Measurements from ENCODE around the gene KHDRBS2.

DNA sequence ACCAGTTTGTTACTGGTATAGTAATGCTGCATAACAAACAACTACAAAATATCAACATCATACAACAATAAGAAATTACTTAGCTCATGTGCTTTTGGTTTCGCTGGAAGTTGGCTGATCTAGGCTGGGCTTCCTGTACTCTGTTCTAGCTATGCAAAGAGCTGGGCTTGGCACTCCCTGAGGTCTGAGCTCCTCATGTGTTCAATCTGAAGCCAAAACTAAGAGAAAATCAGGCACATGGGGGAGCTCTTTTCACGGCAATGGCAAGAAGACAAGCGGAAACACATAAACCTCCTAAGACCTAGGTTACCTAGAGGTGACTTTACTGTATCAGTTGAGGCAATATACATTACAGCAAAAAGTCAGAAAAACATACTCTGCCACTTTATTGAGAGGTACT lies 574.2 kb downstream of the KHDRBS2 start:
- TF ChIP-seq, protein P1, sequence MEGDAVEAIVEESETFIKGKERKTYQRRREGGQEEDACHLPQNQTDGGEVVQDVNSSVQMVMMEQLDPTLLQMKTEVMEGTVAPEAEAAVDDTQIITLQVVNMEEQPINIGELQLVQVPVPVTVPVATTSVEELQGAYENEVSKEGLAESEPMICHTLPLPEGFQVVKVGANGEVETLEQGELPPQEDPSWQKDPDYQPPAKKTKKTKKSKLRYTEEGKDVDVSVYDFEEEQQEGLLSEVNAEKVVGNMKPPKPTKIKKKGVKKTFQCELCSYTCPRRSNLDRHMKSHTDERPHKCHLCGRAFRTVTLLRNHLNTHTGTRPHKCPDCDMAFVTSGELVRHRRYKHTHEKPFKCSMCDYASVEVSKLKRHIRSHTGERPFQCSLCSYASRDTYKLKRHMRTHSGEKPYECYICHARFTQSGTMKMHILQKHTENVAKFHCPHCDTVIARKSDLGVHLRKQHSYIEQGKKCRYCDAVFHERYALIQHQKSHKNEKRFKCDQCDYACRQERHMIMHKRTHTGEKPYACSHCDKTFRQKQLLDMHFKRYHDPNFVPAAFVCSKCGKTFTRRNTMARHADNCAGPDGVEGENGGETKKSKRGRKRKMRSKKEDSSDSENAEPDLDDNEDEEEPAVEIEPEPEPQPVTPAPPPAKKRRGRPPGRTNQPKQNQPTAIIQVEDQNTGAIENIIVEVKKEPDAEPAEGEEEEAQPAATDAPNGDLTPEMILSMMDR (IDR thresholded peaks at IDR 0.05) = no peak
- TF ChIP-seq, protein P2, sequence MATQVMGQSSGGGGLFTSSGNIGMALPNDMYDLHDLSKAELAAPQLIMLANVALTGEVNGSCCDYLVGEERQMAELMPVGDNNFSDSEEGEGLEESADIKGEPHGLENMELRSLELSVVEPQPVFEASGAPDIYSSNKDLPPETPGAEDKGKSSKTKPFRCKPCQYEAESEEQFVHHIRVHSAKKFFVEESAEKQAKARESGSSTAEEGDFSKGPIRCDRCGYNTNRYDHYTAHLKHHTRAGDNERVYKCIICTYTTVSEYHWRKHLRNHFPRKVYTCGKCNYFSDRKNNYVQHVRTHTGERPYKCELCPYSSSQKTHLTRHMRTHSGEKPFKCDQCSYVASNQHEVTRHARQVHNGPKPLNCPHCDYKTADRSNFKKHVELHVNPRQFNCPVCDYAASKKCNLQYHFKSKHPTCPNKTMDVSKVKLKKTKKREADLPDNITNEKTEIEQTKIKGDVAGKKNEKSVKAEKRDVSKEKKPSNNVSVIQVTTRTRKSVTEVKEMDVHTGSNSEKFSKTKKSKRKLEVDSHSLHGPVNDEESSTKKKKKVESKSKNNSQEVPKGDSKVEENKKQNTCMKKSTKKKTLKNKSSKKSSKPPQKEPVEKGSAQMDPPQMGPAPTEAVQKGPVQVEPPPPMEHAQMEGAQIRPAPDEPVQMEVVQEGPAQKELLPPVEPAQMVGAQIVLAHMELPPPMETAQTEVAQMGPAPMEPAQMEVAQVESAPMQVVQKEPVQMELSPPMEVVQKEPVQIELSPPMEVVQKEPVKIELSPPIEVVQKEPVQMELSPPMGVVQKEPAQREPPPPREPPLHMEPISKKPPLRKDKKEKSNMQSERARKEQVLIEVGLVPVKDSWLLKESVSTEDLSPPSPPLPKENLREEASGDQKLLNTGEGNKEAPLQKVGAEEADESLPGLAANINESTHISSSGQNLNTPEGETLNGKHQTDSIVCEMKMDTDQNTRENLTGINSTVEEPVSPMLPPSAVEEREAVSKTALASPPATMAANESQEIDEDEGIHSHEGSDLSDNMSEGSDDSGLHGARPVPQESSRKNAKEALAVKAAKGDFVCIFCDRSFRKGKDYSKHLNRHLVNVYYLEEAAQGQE (IDR thresholded peaks at IDR 0.05; ENCODE audit: low read depth, low read length) = no peak

Data from SK-N-SH (cell line).